NCI-H82 (cell line): ENCODE results near the gene UQCR11.

Source experiments
- DNase-seq: peaks from one replicate; lab custom pipeline; 2025; lab: John Stamatoyannopoulos, UW

UQCR11 gene

GRCh38 chr19:1567116-1567847 lies 38.0 kb downstream of the UQCR11 start:
- no peak for DNase-seq

GRCh38 chr19:1566392-1567115 lies 38.7 kb downstream of the UQCR11 start:
- peak; percentile 78 for DNase-seq

GRCh38 chr19:1563251-1563650 lies 42.0 kb downstream of the UQCR11 start:
- no peak for DNase-seq

- DNase-seq = no peak
Measured at GRCh38 chr19:1561236-1561842, 43.9 kb downstream of the UQCR11 start.

- DNase-seq = no peak
Measured at GRCh38 chr19:1560286-1560882, 44.9 kb downstream of the UQCR11 start.

DNA sequence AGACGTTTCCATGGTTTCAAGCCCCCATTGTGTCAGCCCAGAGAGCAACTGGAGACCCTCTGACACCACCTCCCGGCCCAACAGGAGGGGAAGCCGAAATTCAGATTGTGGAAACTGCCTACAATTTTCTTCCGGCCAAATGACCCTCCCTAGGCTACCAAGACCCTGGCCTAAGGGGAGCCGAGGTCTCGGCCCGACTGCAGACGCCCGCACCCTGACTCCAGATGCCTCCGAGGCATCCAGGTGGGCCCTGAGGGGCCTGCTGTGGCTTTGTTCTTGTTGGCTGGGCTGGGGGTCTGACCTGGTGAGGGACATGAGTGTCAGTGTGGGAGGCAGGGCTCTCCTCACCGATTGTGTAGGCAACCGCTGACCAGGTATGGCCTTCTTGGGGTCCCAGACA lies 46.7 kb downstream of the UQCR11 start:
- no peak for DNase-seq

DNA sequence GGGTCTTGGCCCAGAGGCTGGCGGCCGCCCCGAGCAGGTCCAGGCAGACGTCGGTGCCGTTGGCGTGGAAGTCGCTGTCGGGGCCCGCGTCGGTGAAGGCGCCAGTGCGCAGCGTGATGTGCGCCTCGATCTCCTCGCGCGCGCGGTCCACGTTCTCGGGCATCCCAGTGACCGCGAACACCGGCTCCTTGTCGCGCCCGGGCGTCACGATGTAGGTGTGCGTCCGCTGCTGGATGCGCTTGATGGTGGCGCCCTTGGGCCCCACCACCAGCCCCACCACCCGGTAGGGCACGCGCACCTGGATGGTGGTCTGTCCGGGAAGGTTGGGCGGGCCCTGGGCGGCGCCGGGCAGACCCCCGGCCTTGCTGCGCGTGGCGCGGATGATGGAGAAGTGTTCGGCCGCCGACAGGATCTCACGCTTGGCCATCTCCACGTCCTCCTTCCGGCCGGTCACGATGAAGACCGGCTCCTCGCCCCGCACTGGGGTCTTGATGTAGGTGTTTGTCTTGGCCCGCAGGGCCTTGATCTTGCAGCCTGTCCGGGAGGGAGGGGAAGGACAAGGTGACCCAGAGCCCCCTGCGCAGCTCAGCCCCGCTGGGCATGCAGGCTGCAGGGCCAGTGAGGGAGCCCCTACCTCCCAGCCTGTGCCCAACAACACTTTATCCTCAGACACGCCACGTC lies 48.7 kb downstream of the UQCR11 start:
- no peak for DNase-seq

DNA sequence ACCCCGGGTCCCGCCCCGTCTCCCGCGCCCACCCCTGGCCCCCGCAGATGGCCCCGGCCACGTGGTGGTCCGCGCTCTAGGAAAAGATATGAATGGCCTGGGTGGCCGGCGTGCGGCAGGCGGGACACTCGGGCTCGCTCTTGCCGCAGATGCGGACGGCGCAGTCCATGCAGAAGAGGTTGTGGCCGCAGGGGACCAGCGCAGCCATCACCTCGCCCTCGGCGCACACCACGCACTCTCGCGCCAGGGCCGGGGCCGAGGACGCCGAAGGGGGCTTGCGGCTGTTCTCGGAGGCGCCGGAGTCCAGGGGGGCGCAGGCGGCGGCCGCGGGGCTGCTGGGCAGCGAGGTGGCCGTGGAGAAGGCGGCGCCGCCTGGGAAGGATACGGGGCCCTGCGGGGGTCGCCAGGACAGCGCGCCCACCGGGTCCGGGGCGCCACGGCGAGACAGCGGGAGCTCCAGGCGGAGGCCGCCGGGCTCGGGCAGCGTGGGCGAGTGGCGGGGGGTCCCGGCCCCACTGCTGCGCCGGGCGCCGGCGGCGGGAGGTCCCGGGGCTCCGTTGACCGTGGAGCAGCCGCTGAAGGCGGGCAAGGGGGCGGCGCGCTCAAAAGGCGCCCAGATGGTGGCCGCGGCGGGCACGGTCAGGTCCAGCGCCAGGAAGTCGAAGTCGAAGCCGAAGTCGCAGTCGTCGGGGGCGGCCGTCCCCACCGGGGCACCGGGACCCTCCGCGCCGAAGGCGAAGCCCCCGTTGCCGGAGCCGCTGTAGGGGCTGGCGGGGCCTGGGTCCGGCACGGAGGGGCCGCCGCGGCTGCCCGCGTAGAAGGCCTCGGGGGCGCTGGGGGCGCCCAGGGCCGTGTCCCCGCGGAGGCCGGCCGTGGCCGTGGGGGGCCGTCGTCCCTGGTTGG lies 49.5 kb downstream of the UQCR11 start:
- no peak for DNase-seq

DNA sequence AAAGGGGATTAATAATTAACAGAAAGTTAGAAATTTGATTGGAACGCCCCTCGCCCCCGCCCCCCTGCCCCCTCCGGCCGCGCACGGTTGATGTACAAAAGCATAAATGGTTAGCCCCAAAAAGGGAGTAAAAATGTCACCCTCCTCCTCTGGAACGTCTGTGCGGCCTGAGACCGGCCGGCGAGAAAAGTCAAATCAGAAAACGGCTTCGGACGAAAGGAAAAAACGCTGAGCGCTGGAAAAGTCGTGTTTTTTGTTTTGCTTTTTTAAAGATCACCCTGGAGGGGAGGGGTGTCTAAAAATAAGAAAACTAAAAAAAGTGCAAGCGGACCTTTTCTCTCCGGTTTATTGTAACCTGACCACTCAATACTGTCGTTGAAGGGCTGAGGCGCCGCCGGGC lies 50.3 kb downstream of the UQCR11 start:
- no peak for DNase-seq

GRCh38 chr19:1553415-1553814 lies 51.8 kb downstream of the UQCR11 start:
- no peak for DNase-seq

DNA sequence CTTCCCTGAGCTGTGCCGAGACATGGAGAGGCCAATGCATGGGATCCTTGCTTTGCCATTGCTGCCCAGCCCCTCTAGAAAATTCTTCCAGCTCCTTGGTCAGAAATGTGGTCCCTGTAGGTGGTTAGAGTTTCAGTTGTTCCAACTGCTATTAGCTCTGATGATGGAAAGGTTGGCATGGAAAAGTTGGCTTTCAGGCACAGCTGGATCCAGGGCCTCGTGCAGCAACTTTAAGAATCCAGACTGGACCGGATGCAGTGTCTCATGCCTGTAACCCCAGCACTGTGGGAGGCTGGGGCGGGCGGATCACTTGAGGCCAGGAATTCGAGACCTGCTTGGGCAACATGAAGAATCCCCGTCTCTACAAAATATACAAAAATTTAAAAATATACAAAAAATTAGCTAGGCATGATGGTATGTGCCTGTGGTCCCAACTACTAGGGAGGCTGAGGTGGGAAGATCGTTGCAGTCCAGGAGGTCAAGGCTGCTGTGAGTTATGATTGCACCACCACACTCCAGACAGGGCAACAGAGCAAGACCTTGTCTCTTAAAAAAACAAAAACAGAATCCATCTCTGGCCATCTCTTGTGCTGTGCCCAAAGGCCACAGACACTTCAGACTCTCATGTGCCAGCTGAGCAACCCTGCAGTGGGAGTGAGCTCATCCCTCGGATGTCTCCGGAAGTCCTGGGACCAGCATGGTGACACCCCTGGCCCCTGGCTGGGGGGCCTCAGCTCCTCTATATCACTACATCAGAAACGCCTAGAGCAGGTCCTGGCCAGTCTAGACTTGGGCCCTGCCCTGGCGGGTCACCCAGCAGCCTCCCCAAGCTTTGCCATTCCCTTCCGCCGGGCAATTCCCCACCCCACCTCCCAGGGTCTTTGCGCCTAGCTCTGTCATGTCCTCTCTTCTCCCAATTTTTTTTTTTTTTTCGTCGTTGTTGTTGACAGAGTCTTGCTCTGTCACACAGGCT lies 53.9 kb downstream of the UQCR11 start:
- no peak for DNase-seq

DNA sequence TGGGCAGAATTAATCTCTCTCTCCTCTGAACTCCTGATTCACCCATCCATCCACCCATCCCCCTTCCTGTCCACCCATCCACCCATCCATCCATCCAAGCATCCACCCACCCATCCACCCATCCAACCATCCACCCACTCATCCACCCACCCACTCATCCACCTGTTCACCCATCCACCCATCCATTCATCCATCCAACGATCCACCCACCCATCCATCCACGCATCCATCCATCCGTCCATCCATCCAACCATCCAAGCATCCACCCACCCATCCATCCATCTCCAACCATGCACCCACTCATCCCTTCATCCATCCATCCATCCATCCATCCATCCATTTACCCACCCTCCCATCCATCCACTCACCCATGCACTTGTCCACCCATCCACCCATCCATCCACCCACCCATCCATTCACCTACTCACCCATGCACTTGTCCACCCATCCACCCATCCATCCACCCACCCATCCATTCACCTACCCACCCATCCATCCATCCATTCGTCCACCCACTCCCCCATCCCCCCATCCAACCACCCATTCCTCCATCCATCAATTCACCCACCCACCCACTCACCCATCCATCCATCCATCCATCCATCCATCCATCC lies 55.8 kb downstream of the UQCR11 start:
- DNase-seq = no peak
